Measurements from ENCODE around the gene BICD1.
A peak's percentile ranks its signal among the peaks of the same experiment; 100 is the strongest.
"Not testable (repeated sequence)": the region's sequence is repeated elsewhere in the genome, so short reads cannot be mapped to it uniquely, and the experiment has no call there.

Gene BICD1

DNA sequence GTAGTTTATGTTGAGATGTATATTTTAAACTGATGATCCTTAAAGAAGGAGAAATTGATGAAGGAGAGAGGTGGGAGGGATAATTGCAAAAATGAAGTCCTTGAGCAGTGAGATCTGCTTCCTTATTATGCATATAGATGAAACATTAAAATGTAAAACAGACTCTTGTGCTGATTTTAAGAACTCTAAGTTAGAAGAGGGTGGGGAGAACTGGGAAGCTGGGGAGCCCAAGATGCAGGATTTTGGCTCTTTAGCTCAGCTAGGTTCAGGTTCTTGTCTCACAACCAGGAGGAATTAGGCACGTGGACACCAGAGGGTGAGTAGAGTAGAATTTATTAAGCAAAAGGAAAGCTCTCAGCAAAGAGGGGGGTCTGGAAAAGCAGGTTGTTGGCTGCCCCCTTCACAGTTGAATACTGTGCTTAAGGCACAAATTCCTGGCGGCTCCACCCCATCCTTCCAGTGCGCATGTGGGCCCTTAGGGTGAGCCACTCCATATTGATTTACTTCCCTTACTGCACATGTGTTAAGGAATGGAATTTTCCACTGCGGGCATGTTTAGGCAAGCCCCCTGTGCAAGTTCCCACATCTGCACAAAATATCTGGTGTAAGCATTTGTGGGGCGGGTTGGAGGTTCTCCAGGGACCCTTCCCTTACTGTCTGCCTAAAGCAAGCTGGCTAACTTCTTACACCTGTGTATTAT lies 141.9 kb downstream of the BICD1 start:
- no peak for DNase-seq (ENCODE audit: low read depth)

DNA sequence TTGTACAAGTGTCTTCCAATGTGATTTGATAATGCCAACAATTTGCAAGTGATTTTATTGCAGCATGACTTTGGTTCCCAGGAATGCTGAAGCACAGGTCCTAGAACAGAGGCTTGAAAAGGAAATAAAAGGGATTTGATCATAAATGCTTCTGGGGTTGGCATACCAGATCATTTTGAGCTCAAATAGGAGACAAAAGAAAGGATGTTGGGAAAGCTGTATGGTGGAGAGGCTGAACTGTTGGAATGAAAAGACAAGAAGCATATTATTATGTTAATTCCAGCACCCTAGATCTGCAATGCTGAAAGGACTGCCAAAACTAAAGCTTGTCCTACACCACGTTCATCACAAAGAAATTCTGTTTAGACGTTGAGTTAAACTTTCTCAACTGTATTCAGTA lies 143.1 kb downstream of the BICD1 start:
- DNase-seq (ENCODE audit: low read depth), result no peak

DNA sequence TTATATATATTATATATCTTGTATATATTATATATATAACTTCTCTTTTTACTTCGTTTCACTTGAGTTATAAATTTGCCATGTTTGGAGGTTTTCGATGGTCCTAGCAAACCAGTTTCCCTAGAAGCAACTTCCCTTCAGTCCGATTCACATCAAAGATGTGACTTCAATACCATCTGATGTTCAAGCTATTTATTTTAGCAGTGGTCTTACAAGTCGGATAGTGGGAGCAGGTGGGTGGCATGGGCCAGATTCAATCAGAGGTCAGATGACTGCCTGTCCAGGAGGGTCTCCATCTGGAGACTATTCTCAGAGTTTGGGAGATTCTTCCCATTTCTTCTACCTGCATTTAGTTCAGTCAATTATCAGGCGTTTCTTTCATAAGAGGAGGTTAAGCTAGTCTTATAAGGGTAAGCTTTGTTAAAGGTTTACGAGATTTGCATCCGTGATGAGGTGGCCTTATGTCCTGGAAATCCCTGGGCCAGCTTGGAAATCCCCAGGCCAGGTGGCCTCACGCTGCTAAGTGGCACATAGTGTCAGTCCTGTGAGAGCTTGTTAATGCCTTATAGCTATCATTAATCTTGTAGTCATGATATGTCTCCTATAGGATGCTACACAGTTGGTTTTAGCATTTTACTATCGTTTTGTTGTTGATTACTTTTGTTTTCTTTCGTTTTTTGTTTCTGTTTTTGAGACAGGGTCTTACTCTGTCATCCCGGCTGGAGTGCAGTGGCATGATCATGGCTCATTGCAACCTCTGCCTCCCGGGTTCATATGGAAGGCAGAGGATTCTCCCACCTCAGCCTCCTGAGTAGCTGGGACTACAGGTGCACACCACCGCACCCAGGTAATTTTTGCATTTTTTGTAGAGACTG lies 145.8 kb downstream of the BICD1 start:
- no peak for DNase-seq (ENCODE audit: low read depth)

DNA sequence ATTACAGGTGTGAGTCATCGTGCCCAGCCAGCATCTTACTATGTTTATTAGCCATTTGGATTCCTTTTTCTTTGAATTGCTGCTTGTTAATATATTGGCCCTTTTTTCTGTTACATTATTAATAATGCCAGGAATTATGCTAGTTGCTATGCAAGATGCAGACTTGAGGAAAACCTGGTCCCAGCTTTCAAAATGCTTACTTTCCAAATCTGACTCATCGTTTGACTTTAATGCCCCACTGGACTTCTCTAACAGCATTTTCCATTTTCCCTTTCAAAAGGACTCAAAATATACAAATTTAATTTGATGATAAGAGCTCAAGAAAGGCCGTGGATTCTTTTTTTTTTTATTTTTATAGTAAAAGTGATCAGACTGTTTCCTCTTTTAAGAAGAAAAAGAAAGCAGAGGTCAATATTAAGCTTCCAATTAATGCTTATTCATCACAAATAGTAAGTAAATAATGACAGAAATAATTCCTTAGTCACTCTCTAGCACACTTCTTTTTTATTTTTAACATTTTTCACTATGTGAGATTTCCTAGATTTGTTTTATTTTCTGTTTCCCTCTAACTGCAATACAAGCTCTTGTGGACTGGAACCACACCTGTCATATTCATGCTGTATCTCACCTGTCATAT lies 146.6 kb downstream of the BICD1 start:
- no peak for DNase-seq (ENCODE audit: low read depth)

DNA sequence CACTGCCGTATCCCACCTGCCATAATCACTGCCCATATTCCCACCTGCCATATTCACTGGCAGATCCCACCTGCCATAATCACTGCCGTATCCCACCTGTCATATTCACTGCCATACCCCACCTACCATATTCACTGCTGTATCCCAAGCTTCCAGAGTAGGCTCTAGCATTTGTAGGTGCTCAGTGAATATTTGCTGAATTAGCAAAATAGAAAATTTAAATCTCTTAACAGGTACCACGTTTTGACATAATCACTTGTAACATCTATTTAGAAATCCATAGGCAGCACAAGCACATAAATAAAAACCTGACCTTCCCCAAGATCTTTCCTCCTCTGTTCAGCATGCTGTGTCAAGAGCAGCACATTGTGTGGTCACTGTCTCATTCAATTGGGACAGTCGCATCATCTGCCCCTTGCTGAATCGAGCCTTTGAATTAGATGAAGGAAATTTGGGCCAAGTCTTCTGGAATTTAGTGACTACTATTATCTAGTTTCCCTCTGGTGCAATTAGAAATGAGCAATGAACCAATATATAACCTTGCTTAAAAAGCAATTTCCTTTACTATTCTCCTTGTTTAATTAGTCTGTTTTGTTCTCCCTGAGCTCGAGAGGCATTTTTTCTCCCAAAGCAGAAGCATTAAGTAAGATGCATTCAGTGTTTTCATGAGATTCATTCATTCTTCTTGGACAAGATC lies 147.8 kb downstream of the BICD1 start:
- DNase-seq (ENCODE audit: low read depth), result no peak

DNA sequence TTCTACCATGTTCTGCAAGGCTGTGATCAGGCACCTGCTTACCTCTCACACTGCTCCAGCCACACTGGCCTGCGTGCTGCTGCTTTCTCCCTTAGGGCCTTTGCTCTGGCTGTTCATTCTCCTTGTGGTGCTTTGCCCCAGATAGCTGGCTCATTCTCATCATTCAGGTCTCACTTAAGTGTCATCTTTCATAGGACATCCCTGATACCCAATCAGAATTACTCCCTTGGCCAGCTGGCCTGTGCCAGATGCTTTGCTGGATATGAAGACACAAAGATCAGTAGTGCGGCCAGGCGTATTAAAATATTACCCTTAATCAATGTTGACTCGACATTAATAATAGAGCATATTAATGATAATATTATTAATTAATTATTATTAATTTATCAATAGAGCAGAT lies 148.9 kb downstream of the BICD1 start:
- no peak for DNase-seq (ENCODE audit: low read depth)

DNA sequence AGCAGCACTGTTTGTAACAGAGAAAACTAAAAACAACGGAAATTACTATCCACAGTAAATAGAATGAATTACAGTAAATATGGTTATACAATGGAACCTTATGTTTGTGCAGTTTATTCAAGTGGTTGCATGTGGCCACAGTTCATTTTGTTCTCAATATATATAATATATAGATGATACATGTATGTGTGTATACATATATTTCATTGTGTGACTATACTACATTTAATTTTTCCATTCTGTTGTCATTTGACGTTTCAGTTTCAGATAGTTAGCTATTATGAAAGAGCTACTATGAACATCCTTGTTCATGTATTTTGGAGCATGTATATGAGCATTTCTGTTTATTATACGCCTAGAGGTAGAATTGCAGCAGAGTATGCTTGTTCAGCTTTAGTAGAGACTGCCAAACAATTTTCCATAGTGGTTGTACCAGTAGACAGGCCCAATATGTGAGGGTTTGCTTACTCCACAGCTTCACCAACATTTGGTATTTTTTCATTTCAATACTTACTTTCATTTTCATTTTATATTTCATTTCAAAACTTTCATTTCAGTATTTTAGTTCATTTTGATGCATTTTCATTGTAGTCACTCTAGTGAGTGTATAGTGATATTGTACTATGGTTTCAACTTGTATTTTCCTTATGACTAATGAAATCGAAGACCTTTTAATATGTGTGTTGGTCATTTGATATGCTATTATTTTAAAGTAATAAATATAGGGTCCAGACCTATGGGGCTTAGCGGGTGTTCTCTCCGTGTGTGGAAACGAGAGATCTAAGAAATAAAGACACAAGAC lies 151.2 kb downstream of the BICD1 start:
- DNase-seq (ENCODE audit: low read depth), result no peak

DNA sequence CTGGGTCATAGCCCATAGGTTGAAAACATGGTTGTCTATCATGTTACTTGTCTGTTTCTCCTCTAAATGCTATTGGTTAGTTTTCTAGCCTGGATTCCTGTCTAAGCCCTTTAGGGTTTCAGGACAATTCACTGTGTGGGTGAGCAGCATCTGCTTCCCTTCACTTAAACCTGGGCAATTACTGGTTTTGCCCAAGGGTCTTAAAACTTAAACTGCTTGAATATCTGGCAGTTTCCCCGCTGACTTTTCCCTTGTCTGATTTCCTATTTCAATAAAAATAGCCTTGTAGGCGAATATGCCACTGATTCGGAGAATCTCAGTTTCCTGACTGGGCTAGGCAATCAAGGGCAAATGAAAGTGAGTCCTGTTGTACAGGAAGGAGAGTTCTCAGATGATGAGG lies 154.0 kb downstream of the BICD1 start:
- no peak for DNase-seq (ENCODE audit: low read depth)

DNA sequence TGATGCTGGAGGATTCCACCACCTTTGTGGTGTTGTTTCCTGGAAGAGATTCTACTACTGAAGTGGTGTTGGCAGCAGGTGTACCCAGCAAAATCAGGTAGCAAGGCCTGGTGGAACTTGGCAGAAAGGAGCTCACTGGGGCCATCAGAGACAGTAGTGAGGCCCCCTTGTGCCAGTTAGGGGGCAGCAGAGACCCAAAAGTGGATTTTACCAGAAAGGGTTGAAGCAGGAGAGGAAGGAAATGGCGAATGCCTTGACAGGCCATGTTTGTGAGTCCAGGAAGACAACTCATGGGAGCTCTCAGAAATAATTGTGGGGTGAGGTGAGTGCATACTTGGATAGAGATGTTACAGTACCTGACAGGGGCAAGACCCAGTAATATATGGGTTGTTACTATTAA lies 155.0 kb downstream of the BICD1 start:
- DNase-seq (ENCODE audit: low read depth), result no peak

DNA sequence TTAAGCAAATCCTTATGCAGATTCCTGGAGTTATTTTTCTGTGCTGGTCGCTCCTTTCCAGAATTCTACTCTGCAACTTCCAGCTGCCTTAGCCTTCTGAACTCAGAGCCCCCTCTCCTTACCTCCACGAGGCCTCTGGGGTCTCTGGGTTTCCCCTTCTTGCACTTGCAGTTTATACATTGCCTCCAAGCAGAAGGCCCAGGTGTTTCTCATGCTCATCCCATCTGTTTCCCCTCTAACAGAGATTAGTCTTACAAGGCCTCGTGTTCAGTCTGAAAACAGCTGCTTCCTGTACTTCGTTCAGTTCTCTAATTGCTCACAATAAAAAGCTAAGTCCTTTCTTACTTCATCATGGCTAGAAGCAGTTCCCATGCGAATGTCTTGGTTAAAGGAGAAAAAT lies 158.3 kb downstream of the BICD1 start:
- no peak for DNase-seq (ENCODE audit: low read depth)

DNA sequence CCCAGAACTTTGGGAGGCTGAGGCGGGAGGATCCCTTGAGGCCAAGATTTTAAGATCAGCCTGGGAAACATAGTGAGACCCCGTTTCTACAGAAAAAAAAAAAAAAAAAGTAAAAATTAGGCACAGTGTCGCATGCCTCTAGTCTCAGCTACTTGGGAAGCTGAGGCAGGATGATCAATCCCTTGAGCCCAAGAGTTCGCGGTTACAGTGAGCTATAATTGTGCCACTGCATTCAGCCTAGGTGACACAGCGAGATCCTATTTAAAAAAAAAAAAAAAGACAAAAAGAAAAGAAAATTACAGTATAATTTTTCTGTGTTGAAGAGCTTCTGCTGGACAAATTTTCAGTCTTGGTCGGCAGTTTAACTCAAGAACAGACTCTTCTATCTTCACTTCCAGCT lies 158.8 kb downstream of the BICD1 start:
- no peak for DNase-seq (ENCODE audit: low read depth)

DNA sequence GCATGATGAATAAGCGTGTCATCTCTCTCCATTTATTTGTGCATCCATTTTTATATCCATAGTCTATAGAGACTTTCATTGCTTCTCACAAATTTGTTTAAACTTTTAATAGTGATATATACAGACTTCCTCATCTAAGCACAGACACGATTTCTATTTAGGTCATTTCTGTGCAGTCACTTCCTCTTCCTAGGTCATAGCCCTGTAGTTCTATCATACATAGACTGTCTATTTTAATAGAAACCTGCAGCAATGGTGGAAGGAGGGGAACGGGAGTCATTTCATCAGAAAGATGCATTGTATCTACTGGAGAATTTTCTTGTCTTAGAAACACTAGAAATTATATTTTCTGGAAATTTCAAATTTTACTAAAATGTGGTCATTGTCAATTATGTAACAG lies 159.3 kb downstream of the BICD1 start:
- DNase-seq (ENCODE audit: low read depth), result no peak

DNA sequence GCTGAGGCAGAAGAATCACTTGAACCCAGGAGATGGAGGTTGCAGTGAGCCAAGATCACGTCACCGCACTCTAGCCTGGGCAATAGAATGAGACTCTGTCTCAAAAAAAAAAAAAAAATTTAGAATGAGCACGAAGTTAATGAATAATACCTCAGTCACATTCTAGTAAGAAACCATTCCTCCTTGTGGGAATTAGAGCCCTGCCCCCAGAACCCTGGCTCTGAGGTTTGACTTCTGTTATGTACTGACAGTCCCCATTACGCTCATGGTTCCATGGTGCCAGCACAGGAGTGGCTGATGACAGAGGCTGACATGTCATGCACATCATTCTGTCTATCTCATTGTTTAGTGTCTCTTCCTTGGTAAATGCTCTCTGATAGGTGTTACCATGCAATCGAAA lies 160.1 kb downstream of the BICD1 start:
- no peak for DNase-seq (ENCODE audit: low read depth)

DNA sequence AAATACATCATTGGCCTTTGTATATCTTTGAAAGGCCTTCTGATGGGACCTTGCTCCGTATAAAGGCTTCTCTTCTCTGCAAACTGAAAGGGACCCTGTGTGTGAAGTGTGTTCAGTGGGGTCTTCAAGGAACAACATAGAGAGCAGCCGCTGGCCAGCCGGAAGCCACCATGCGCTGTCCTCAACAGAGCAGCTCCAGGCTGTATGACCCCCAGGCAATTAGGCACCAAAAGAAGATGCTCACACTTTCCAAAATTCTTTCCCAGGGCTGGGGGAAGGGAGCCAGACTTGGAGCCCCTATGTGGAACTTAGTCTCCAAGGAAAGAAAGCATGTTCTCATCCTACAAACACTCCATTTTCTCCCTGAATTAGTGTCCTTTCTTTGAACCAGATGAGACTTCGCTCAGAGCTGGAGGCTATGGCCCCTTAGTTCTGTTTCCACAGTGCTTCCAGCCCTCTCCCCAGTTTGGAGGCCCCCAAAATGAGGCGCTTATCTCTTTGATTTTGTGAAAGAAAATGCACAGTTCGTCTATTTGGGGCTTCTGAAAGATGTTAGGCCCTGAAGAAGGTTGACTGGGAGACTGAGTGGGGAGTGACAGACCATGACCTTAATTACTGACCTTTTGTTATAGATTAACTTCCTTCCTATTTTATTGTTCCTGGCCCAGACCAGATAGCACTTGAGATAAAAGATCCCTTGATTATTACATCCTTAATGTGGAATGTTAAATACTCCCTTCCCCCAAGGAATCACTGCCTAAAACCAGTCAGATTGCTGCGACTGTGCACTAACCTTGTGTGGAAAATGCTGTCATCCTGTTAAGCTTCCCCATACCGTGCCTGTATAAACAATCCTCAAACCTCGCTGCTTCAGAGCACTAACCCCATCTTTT lies 164.4 kb downstream of the BICD1 start:
- no peak for DNase-seq (ENCODE audit: low read depth)

DNA sequence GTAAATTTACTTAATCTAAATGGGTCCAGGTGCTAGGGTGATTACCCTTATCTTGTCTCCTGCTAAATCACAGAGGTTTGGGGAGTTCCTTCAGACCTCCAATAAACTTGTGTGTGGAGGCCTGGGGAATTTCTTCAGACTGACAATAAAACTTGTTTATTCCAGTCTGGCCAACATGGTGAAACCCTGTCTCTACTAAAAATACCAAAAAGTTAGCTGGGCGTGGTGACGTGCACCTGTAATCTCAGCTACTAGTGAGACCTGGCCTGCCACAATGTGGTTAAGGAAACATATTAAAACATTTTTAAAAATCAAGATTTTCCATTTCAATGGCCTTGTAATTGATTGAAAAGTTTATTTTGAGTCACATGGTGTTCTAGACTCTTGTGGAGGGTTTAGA lies 165.8 kb downstream of the BICD1 start:
- DNase-seq (ENCODE audit: low read depth), result no peak

DNA sequence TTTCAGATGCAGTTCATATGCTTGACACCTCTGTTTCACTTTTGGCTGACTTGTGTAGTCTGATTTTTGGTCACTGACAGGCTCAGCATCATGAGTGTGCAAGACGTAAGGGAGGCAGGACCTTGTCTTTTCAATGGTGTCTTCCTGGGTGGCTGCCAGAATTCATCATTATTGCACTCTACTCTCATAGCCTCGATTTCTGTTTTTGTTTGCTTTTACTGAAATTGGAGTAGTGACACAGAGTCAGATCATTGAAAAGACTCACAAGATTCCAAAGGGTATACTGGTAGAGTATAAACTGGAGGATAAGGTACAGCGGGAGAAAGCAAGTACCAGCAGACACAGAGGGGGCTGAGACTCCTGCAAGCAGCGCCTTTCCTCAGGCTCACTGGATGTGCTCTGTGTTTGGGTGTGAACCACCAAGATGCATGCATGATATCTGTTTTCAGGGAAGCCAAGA lies 166.4 kb downstream of the BICD1 start:
- DNase-seq (ENCODE audit: low read depth), result no peak

DNA sequence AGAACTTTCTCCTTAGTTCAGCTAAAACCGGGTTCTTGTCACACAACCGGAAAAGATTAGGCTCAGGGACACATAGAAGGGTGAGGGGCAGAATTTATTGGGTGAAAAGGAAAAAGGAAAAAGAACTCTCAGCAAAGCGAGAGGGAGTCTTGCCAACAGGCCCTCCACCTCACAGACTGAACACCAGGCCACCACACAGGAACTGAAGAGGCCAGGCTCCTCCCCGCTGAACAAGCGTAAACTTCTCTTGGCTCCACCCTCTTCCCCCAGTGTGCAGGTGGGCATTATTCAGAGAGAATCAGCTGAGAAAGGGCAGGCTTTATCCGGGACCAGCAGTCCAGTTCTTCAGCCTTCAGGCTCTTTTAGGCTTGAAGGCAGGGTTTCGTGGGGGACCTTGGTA lies 167.1 kb downstream of the BICD1 start:
- DNase-seq (ENCODE audit: low read depth), result peak; percentile 7

DNA sequence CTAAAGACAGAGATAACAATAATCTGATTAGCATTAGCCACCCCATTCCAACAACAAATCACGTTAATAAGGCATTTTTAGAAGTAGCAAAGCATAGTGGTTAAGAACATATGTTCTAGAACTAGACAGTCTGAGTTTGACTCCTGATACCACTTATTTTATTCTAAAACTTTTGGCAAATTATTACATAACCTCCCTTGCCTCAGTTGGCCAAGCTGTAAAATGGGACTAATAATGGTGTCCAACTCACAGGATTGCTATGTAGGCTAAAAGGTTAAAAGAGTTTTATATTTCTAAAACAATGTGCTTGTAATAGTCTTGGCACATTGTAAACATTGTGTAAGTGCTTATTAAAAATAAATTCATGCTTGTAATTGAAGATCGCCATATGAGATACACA lies 168.0 kb downstream of the BICD1 start:
- DNase-seq (ENCODE audit: low read depth), result no peak

DNA sequence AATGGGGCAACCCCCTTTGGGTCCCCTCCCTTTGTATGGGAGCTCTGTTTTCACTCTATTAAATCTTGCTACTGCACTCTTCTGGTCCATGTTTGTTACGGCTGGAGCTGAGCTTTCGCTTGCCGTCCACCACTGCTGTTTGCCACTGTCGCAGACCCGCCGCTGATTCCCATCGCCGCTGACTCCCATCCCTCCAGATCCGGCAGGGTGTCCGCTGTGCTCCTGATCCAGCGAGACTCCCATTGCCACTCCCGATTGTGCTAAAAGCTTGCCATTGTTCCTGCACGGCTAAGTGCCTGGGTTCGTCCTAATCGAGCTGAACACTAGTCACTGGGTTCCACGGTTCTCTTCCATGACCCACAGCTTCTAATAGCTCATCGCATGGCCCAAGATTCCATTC lies 168.9 kb downstream of the BICD1 start:
- DNase-seq (ENCODE audit: low read depth), result not testable (repeated sequence)

DNA sequence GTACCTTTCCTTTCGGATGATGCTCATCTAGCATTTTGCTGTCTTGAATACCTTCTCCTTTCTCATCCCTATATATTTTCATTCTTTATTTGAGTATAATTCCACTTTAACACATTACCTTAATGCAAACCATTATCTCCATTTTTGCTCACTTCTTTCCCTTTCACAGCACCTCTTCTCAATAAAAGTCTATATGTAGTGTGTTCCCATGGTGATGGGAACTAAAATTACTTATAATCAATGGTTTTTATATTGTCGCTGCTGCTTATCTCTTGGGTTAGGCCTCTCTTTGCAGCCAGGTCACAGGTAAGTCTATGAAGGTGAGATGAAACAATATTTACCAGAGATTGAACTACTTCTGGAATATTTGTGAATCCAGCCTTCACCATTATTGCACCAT lies 171.1 kb downstream of the BICD1 start:
- DNase-seq (ENCODE audit: low read depth), result no peak

DNA sequence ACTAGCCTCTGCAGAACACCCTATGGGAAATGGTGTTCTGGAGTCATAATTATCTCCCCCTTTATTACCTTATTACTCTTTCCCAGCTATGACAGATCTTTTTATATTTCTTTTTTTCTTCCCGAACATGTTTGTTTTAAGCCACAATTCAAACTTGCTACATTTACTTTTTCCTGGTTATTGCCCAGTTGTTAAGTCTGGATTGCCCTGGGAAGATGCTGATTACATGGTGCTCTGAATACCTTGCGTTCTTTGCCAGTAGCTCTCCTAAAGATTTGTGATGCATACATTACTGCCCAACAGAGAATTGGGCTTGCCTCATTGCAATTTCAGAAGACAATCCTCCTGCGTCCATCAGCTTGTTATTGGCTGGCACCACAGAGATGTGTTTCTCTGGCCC lies 174.5 kb downstream of the BICD1 start:
- no peak for DNase-seq (ENCODE audit: low read depth)
